HL-60/S4 treated with phorbol 12-myristate 13-acetate at 8.2 ng/mL for 4 days and 3 days (cell line): ENCODE data around the gene TNFAIP8L2.

Experiments
- in situ Hi-C: fragments of 300-500 bp; cut with MboI; formaldehyde crosslinking; loops from 2 replicates; pipeline ENCODE4 v1.15.0; 2022; ENCODE audit warnings: low sequenced_read_pairs

The TNFAIP8L2 gene

GRCh38 chr1:151156515-151156819 lies at the start of gene TNFAIP8L2:
TSS of gene TNFAIP8L2 (plus strand) at chr1:151156649. CDS start at chr1:151158698, 2,049 bp downstream.
- in situ Hi-C loops: no loop called here

GRCh38 chr1:151106894-151107293 lies 49.6 kb upstream of the TNFAIP8L2 start:
- in situ Hi-C loops: no loop called here

DNA sequence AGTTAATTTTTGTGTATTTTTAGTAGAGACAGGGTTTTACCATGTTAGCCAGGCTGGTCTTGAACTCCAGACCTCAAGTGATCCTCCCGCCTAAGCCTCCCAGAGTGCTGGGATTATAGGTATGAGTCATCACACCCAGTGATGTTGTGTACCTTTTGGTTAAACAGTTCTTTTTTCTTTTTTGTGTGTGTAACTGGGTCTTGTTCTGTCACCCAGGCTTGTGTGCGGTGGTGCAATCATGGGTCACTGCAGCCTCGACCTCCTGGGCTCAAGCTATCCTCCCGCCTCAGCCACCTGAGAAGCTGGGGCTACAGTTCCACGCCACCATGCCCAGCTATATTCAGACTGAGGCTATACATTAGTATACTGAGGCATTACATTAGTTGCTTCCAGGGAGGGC lies 48.1 kb upstream of the TNFAIP8L2 start:
- in situ Hi-C loops: no loop called here

GRCh38 chr1:151113877-151114276 lies 42.6 kb upstream of the TNFAIP8L2 start:
- in situ Hi-C loops: no loop called here

DNA sequence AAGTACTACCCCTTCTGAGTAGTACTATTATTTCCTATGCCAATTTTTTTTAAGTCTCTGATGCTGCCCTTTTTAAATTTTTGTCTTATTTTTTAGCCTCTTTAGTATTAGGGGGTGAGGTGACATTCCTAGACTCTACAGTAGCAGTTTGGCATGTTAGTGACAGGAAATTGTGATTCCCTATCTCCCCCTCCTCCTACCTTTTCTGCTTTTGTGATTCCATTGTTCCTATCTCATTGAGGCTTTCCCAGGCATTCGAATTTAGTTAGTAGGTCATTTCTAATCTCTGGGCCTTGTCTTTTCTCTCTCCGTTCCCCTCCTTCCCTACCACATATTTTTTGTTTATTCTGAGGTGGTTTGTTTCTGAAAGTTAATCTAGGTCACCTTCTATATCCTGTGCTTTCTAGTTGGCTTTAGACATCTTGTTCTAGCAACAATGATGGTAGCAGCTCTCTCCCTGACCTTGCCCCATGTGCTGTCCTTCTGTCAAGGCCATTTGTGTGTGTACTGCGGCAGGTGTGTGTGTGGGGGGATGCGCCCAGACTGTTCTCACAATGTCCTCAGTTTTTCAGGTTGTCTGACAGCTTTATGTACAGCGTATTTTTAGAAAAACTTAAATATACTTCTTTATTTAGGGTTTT lies 31.6 kb upstream of the TNFAIP8L2 start:
- in situ Hi-C loops: no loop called here

GRCh38 chr1:151128800-151129199 lies 27.6 kb upstream of the TNFAIP8L2 start:
- in situ Hi-C loops: no loop called here

DNA sequence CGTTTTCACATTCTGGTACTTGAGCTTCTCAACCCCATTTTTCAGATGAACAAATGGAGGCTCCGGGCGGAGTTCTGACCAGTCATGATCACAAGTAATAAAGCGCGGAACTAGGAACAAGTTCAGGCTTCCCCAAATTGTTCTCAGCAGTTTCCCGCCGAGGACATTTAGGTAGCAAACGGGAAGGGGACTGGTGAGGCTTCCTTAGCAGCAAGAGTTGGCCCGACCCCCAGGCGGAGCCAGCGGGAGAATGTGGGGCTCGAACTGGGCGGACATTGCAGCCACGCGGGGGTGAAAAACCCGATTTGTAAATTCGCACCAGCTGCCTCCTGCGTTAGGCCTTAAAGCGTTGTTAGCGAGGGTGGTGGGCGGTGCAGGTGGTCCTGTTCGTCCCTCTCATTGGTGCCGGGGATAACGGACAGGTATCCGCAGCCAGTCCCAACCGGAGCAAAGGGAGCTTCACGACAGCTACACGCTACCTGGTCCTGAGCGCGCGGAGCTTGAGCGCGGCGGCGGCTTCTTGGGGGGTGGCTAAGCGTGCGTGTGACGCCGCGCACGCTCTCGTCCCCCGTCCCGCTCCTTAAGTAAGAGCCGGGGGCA lies 25.4 kb upstream of the TNFAIP8L2 start:
- in situ Hi-C loops: no loop called here

- in situ Hi-C loops: no loop called here
These were observed 24.6 kb upstream of the TNFAIP8L2 start for GRCh38 chr1:151131701-151132334.

GRCh38 chr1:151132335-151133017 lies 24.0 kb upstream of the TNFAIP8L2 start:
- in situ Hi-C loops: no loop called here

- in situ Hi-C loops: no loop called here
These were observed 23.2 kb upstream of the TNFAIP8L2 start for GRCh38 chr1:151133018-151133806.

DNA sequence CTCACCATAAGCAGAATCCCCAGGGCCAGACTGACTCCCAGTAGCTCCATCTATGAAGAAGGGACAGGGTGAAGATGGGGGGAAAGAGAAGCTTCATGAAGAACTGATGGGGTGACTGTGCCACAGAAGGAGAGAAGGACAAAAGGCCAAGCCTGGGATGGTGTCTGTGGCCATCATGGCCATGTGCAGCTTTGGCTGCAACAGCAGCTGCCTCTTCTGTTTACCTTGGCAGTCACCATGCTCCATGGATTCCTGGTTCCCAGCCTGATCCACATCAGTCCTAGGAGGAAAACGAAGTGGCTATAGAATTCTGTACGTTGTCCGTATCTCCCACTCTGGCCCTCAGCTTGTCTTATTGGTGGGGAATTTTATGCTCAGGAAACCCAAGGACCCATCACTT lies 22.1 kb upstream of the TNFAIP8L2 start:
- in situ Hi-C loops: no loop called here

- in situ Hi-C loops: no loop called here
These were observed 21.5 kb upstream of the TNFAIP8L2 start for GRCh38 chr1:151134991-151135390.

- in situ Hi-C loops: no loop called here
These were observed 20.7 kb upstream of the TNFAIP8L2 start for GRCh38 chr1:151135433-151136385.

DNA sequence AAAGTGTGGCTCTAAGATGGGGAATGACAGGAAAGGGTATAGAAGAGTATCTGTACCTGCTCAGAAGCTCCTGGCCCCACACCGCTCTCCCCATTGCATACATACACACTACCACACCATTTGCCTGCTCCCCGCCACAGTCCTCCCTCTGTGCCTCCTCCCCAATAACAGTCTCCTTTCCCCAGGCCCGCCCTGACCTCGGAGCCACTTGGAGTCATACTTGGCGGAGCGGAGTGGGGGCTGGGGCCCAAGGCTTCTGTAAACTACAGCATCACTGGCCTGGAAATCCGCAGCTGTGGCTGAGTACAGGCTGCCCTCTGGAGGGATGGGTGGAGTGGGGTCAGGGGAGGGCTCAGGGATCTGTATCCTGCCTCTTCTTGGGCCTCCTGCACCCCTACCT lies 18.7 kb upstream of the TNFAIP8L2 start:
- in situ Hi-C loops: no loop called here

- in situ Hi-C loops: no loop called here
These were observed 13.9 kb upstream of the TNFAIP8L2 start for GRCh38 chr1:151142411-151143056.

- in situ Hi-C loops: no loop called here
These were observed 13.4 kb upstream of the TNFAIP8L2 start for GRCh38 chr1:151143057-151143435.

GRCh38 chr1:151143986-151144385 lies 12.5 kb upstream of the TNFAIP8L2 start:
- in situ Hi-C loops: no loop called here

GRCh38 chr1:151144474-151145303 lies 11.8 kb upstream of the TNFAIP8L2 start:
- in situ Hi-C loops: no loop called here
